Upper lobe of left lung (tissue), 6 donors: Measurements from ENCODE around the gene APBB2. TPM values are rescaled to one million over a fixed set of nuclear protein-coding genes. Genes with fewer than 3 reads are reported as not detected.
A peak's percentile ranks its signal among the peaks of the same experiment; 100 is the strongest.

Experiments
- ATAC-seq, 2 donors: fragments of 200-7000 bp; cut with Tn5 transposase; one replicate each; pipeline ENCODE4 v1.9.1; 2022; ENCODE audit warnings: mild to moderate bottlenecking in 2 of 2, moderate library complexity in 2 of 2; ENCODE audit not compliant: low FRiP score in 2 of 2
- DNase-seq, 2 donors: peaks; one replicate each; pipeline ENCODE4 v3.0.0-alpha.2; 2019 to 2020
- H3K27ac ChIP-seq, 4 donors: fragments of 200-600 bp; sonication (generic); one replicate each; pipeline ENCODE4 v1.5.1; 2016 to 2019
- H3K27me3 ChIP-seq, 4 donors: fragments of 200-600 bp; sonication (generic); one replicate each; pipeline ENCODE4 v1.5.1; 2017 to 2019
- H3K36me3 ChIP-seq, 4 donors: fragments of 200-600 bp; sonication (generic); one replicate each; pipeline ENCODE4 v1.5.1; 2016 to 2019
- H3K4me1 ChIP-seq, 4 donors: fragments of 200-600 bp; sonication (generic); one replicate each; pipeline ENCODE4 v1.5.1; 2018 to 2019
- H3K4me3 ChIP-seq, 4 donors: fragments of 200-600 bp; sonication (generic); one replicate each; pipeline ENCODE4 v1.5.1; 2017 to 2019; ENCODE audit warnings: mild to moderate bottlenecking in 2 of 4, moderate library complexity in 1 of 4
- H3K9me3 ChIP-seq, 4 donors: fragments of 200-600 bp; sonication (generic); one replicate each; pipeline ENCODE4 v1.5.1; 2018 to 2019
- EP300 ChIP-seq, 4 donors: sonication (generic); formaldehyde crosslinking; IDR thresholded peaks; one replicate each; pipeline ENCODE4 v1.5.1; 2017; ENCODE audit warnings: antibody characterized with exemption in 4 of 4, control low read depth in 2 of 4
- POLR2A ChIP-seq, 4 donors: fragments of 450-650 bp; IDR thresholded peaks; one replicate each; pipeline ENCODE4 v1.5.1; 2016 to 2017; ENCODE audit warnings: antibody characterized with exemption in 4 of 4, mild to moderate bottlenecking in 2 of 4
- POLR2AphosphoS5 ChIP-seq, 2 donors: sonication (generic); formaldehyde crosslinking; IDR thresholded peaks; one replicate each; pipeline ENCODE4 v1.5.1; 2017; ENCODE audit warnings: antibody characterized with exemption in 2 of 2
- WGBS, 2 donors: methylation state at CpG; one replicate each; pipeline ENCODE4 v1.1.5; 2017 to 2018; 5-methylcytosine and 5-hydroxymethylcytosine counted together
- total RNA-seq, 6 donors: library from RNA; depleted of rRNA in 4 of 6; stranded (reverse); fragments of >200 nt in 4 of 6; gene quantifications; one replicate each; pipeline versions ENCODE4 v1.1.0 to v1.2.1, GENCODE V29; 2016 to 2021
- TF ChIP-seq, protein P1 (sequence below), 6 experiments: fragments of 450-650 bp in 4 of 6; fragments of 200-600 bp in 2 of 6; sonication (generic) in 2 of 6; IDR thresholded peaks; one replicate each; pipeline ENCODE4 v1.5.1; 2016 to 2019; ENCODE audit warnings: antibody characterized with exemption in 6 of 6
- donor health status: DM: no; HTN: no; CAD: no; lungs with moderate emphysema.
- donor health status: DM: no; HTN: yes; CAD: no; lungs with severe emphysema.

APBB2 gene
- total RNA-seq, 6 donors from 2014 or later: 69.5 to 168 (median 102) TPM

DNA sequence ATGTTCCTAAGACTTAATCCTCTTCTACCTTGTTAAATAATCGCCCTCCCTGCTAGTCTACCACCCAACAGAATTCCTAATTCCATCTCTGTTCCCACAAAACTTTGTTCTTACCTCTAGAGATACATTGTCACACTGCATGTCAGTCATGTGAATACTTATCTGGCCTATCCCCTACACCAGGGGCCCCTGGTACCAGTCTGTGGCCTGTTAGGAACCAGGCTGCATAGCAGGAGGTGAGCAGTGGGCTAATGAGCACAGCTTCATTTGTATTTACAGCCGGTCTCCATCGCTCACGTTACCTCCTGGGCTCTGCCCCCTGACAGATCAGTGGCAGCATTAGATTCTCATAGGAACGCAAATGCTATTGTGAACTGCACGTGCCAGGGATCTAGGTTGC, 73.9 kb downstream of the APBB2 start:
- TF ChIP-seq EP300 (IDR thresholded peaks at IDR 0.05): no peak
- H3K27ac ChIP-seq: peak overlapping the region in 3 of 4 donors; percentile 2 to 58 (median 21)
- DNase-seq (no peak), ATAC-seq (no peak)
- no peaks in the 10 kb centered on the region for H3K36me3 ChIP-seq
- no peaks in the 10 kb centered on the region for H3K9me3 ChIP-seq
- H3K27me3 ChIP-seq: no peaks in the 10 kb centered on the region
- 92% methylated on average over 6 of the region's 6 CpGs for WGBS, 2 donors
- peaks cover 22 to 38% (median 32%) of the 10 kb centered on the region in 4 donors for H3K4me1 ChIP-seq
- H3K4me3 ChIP-seq: no peak overlapping the region

- no peak for ATAC-seq
These were observed 76.5 kb downstream of the APBB2 start for GRCh38 chr4:41137879-41138278.

GRCh38 chr4:41136456-41136855, 77.9 kb downstream of the APBB2 start:
- H3K4me3 ChIP-seq: no peak overlapping the region
- WGBS, 2 donors: 65 to 69% methylated on average over 3 of the region's 3 CpGs

More at GRCh38 chr4:41137879-41138278, 76.5 kb downstream of the APBB2 start:
- Histone ChIP-seq H3K27me3 (no peaks in the 10 kb centered on the region), H3K4me3 (no peak overlapping the region), H3K4me1 (peaks cover 21 to 41% (median 35%) of the 10 kb centered on the region in 4 donors), H3K27ac (no peak overlapping the region), H3K36me3 (no peaks in the 10 kb centered on the region), H3K9me3 (no peaks in the 10 kb centered on the region)
- TF ChIP-seq POLR2A (IDR thresholded peaks at IDR 0.05) (no peak), POLR2AphosphoS5 (IDR thresholded peaks at IDR 0.05) (no peak), EP300 (IDR thresholded peaks at IDR 0.05) (no peak)
- TF ChIP-seq, protein P1, sequence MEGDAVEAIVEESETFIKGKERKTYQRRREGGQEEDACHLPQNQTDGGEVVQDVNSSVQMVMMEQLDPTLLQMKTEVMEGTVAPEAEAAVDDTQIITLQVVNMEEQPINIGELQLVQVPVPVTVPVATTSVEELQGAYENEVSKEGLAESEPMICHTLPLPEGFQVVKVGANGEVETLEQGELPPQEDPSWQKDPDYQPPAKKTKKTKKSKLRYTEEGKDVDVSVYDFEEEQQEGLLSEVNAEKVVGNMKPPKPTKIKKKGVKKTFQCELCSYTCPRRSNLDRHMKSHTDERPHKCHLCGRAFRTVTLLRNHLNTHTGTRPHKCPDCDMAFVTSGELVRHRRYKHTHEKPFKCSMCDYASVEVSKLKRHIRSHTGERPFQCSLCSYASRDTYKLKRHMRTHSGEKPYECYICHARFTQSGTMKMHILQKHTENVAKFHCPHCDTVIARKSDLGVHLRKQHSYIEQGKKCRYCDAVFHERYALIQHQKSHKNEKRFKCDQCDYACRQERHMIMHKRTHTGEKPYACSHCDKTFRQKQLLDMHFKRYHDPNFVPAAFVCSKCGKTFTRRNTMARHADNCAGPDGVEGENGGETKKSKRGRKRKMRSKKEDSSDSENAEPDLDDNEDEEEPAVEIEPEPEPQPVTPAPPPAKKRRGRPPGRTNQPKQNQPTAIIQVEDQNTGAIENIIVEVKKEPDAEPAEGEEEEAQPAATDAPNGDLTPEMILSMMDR (IDR thresholded peaks at IDR 0.05): no peak
- 76 to 84% methylated on average over 7 of the region's 7 CpGs for WGBS, 2 donors
- peak in 1 of 2 donors; percentile 61 for DNase-seq

DNA sequence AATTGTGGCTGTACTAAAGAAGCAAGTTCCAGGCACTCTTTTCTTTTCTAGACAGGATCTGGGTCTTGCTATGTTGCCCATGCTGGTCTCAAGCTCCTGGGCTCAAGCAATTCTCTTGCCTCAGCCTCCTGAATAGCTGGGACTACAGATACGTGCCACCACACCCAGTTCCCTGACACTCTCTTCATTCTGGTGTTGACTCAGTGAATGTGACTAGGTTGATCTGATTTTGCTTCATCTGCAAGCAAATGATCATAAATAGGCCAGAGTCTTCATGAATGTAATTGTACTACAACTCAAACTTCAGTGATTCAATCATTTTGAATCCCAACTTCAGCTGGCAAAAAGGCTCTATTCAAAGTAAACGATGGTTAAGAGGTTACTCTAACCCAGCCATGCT, 78.5 kb downstream of the APBB2 start:
- peak in 1 of 2 donors; percentile 41 for ATAC-seq
- Histone ChIP-seq H3K36me3 (no peaks in the 10 kb centered on the region), H3K27me3 (no peaks in the 10 kb centered on the region), H3K4me3 (no peak overlapping the region), H3K9me3 (no peaks in the 10 kb centered on the region), H3K27ac (peak overlapping the region in 2 of 4 donors; percentile 2 to 9), H3K4me1 (peaks cover 18 to 43% (median 38%) of the 10 kb centered on the region in 4 donors)
- no peak for DNase-seq
- TF ChIP-seq POLR2A (IDR thresholded peaks at IDR 0.05): no peak
- WGBS, 2 donors: 40 to 62% methylated on average over 2 of the region's 2 CpGs

More at GRCh38 chr4:41136456-41136855, 77.9 kb downstream of the APBB2 start:
- ATAC-seq: no peak
- H3K4me1 ChIP-seq: peaks cover 18 to 43% (median 38%) of the 10 kb centered on the region in 4 donors
- peak overlapping the region in 2 of 4 donors; percentile 2 to 9 for H3K27ac ChIP-seq
- H3K36me3 ChIP-seq: no peaks in the 10 kb centered on the region
- H3K9me3 ChIP-seq: no peaks in the 10 kb centered on the region
- no peaks in the 10 kb centered on the region for H3K27me3 ChIP-seq
- no peak for DNase-seq
- no peak for TF ChIP-seq POLR2AphosphoS5 (IDR thresholded peaks at IDR 0.05)
- TF ChIP-seq, protein P1 (IDR thresholded peaks at IDR 0.05): no peak
- no peak for TF ChIP-seq EP300 (IDR thresholded peaks at IDR 0.05)
- no peak for TF ChIP-seq POLR2A (IDR thresholded peaks at IDR 0.05)

GRCh38 chr4:41134581-41134980, 79.8 kb downstream of the APBB2 start:
- DNase-seq: no peak

More at GRCh38 chr4:41134581-41134980, 79.8 kb downstream of the APBB2 start:
- H3K9me3 ChIP-seq: no peaks in the 10 kb centered on the region
- H3K4me3 ChIP-seq: no peak overlapping the region
- peaks cover 23 to 49% (median 38%) of the 10 kb centered on the region in 4 donors for H3K4me1 ChIP-seq
- no peaks in the 10 kb centered on the region for H3K36me3 ChIP-seq
- peak overlapping the region in 1 of 4 donors; percentile 58 for H3K27ac ChIP-seq
- WGBS, 2 donors: 32 to 65% methylated on average over 2 of the region's 2 CpGs
- peak in 1 of 2 donors; percentile 84 for ATAC-seq
- no peak for TF ChIP-seq POLR2AphosphoS5 (IDR thresholded peaks at IDR 0.05)
- TF ChIP-seq, protein P1 (IDR thresholded peaks at IDR 0.05): peak in 1 of 6 experiments; percentile 10
- H3K27me3 ChIP-seq: no peaks in the 10 kb centered on the region
